HG03565 (cell line): ENCODE data around the gene TRIO.

ENCODE experiments used
- ATAC-seq: cut with Tn5 transposase; IDR thresholded peaks from one replicate; pipeline ENCODE4 v1.9.1; 2021; ENCODE audit warnings: mild to moderate bottlenecking, moderate library complexity; ENCODE audit not compliant: unreplicated experiment

TRIO gene

GRCh38 chr5:14402424-14402823 is 259.3 kb downstream of the TRIO start:
- no peak for ATAC-seq

GRCh38 chr5:14404780-14405179 is 261.6 kb downstream of the TRIO start:
- ATAC-seq, result no peak

- ATAC-seq, result no peak
These were observed 262.1 kb downstream of the TRIO start for GRCh38 chr5:14405267-14405666.

DNA sequence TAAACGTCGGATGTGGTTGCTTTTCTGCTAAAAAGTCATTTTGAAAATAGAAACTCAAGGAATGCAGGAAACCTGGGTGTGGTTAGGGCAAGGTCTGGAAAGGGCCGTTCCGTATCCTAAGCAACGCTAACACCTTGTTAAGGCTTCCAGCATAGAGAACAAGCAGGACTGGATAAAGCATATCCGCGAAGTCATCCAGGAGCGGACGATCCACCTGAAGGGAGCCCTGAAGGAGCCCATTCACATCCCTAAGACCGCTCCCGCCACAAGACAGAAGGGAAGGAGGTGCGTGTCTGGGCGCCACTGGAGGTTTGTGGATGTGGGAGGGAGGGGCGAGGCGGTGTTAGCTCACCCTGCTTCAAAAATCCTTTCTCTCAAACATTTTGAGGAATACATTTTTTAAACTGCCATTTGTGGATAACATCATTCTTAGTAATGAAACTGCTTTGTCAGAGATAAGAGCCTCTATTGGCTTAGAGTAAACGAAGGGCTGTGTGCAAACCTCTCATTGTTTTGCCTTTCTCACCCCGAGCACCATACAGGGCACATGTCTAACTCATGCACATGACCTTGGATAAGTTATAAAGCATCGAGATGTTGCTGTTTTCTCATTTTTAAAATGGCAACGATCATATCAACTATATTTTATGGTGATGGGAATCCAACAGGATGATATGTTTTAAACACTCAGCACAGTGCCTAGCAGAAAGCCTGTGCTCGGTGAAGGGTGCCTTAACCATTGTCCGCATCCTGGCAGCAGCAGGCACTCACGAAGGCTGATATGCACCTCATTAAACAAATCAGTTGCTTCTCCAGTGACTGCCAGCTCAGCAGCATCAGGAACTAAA is 262.8 kb downstream of the TRIO start:
- ATAC-seq, result no peak

GRCh38 chr5:14406554-14406849 is 263.4 kb downstream of the TRIO start:
- ATAC-seq, result no peak

- no peak for ATAC-seq
These were observed 263.9 kb downstream of the TRIO start for GRCh38 chr5:14407051-14407450.

DNA sequence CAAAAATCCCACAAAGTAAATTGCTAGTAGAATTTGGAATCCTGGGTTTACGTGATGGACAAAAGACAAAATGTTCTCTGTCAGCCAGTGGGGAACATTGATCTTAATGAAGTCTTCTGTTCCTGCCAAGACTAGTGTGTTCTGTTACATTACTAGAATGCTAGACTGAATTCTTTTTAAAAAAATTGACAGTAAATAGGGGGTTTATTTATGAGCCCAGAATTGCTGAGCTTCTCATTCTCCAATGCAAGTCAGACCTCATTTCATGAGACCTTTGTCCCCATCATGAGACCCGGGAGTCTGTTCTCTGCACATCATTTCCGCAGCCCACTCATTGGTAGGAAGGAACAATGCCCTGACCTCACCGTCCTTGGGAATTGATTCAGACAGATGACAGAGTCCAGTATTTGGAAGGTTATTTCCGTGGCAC is 264.6 kb downstream of the TRIO start:
- no peak for ATAC-seq

DNA sequence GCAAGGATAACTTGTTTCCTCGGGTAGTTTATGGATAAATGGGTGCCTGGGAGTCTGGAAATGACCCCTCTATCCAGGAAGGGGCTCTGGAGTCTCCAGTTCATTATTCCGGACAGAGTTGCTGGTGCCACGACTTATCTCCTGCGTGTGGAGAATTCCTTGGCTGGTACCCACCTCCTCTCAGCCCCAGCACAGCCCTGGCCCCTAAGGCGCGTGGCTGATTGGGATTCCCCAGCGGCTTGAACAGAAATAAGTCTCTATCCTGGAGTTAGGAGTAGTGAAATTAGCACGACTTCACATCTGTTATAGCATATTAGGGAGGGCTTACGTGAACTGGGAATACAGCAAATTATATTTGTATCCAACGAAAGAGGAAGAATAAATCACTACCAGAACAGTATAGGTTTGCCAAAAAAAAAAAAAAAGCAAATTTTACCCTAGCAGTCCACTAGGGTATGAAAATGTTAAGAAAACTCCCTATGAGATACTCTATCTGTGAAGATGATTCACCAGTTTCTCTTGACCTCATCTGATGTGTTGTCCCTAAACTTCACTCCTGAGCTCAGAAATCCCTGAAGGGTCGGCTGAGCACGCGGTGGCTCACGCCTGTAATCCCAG is 265.9 kb downstream of the TRIO start:
- no peak for ATAC-seq

DNA sequence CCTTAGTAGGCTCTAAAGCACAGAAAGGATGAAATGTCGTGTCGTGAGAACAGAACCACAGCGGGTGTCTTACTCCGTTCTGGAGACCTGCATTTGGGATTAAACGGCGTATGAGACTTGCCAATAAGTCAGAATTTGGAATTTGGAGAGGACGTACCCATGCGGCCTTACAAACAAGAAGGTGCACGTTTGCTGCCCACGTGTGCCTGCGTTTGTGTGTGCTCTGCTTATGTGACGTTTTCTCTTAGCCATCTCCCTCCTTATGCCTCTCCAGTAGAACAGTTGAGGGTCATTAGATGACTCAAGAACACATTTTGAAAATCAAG is 266.9 kb downstream of the TRIO start:
- no peak for ATAC-seq

GRCh38 chr5:14410394-14411201 is 267.5 kb downstream of the TRIO start:
- ATAC-seq, result no peak

DNA sequence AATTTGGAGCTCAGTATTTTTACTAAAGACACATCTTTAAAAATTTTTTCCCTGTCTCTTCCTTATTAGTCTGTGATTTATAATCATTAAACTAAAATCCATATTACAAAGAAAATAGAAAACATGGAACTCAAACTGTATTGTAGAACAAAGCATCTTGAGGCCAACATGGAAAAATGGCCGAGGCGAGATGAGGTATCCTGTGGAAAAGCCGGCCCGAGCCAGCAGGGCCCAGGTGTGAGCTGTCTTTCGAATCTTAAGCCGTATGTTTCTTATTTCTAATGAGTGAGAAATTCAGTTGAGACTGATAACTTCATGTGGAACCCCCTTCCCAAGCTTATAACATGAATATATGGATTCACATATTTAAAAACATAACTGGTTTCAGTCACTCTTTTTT is 268.1 kb downstream of the TRIO start:
- no peak for ATAC-seq

GRCh38 chr5:14413331-14413750 is 270.2 kb downstream of the TRIO start:
- ATAC-seq, result no peak

DNA sequence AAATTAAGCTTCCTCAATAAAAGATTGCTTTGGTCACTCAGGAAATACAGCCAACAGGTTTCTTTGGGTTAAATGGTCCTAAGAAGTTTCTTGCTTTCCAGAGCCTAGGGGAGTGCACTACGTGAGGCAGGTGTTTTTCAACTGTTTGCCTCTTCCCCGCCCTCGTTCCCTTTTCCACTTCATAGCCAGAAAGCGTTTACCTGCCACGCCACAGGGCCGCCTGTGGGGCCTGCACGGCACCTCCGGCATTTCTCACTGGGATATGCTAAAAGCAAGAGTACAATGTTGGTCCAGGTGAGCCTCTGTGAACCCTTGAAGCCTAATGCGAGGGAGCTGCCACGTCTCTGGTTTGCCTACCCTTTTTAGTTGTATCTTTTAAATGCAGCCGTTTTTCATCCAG is 270.9 kb downstream of the TRIO start:
- no peak for ATAC-seq

GRCh38 chr5:14414656-14415023 is 271.5 kb downstream of the TRIO start:
- no peak for ATAC-seq

DNA sequence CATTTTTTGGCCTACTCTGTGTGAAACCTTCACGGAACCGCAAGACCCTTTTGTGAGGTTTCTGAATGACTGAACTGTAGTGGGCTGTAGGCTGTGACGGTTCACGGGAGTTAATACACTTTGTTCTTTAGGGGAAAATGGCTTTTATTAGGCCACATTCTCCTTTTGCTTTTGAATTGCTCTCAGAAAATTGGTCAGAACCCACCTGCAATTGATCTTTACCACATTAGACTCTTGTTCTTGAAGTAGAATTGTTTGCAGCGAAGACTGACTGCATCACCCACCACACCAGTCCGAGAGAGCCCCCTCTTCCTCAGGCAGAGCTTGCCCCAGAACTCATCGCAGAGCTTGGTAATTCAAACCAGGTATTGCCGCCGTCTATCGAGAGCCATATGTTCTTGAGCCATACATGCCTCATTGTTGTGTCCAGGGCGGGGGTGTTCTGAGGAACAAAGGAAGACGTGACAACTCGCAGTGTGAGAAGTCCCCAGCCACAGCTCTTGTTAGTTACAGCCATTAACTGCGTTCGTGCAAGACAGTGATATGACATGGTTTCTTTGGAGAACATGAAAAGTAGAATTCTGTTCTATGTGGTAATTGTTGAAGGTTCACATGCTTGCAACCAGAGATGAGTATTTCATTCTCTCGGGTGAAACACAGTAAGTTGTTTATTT is 272.0 kb downstream of the TRIO start:
- ATAC-seq, result peak; percentile 81

- ATAC-seq, result peak; percentile 13
These were observed 272.5 kb downstream of the TRIO start for GRCh38 chr5:14415698-14416074.

GRCh38 chr5:14416621-14417275 is 273.6 kb downstream of the TRIO start:
- ATAC-seq, result no peak

- ATAC-seq, result no peak
These were observed 274.2 kb downstream of the TRIO start for GRCh38 chr5:14417276-14417730.

- ATAC-seq, result no peak
These were observed 274.9 kb downstream of the TRIO start for GRCh38 chr5:14417792-14418765.

DNA sequence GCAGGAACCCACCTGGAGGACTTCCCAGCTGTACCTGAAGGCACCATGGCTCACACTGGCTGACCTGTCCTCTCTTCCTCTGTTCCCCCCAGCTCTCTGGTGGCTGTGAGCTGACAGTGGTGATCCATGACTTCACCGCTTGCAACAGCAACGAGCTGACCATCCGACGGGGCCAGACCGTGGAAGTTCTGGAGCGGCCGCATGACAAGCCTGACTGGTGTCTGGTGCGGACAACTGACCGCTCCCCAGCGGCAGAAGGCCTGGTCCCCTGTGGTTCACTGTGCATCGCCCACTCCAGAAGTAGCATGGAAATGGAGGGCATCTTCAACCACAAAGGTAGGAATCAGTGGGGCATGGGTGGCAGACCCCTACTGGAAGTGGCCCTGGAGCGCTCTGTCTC is 276.5 kb downstream of the TRIO start:
- no peak for ATAC-seq
